Activated naive CD4-positive, alpha-beta T cell treated with anti-CD3 and anti-CD28 coated beads, Interleukin-2, amount 50 U/mL, for 16 hours (primary cell): Measurements from ENCODE around the gene TRIP12.
A peak's percentile ranks its signal among the peaks of the same experiment; 100 is the strongest.
"Not testable (repeated sequence)": the region's sequence is repeated elsewhere in the genome, so short reads cannot be mapped to it uniquely, and the experiment has no call there.

Source experiments
- DNase-seq: peaks from one replicate; pipeline ENCODE4 v3.0.0-alpha.2; 2020

The TRIP12 gene

DNA sequence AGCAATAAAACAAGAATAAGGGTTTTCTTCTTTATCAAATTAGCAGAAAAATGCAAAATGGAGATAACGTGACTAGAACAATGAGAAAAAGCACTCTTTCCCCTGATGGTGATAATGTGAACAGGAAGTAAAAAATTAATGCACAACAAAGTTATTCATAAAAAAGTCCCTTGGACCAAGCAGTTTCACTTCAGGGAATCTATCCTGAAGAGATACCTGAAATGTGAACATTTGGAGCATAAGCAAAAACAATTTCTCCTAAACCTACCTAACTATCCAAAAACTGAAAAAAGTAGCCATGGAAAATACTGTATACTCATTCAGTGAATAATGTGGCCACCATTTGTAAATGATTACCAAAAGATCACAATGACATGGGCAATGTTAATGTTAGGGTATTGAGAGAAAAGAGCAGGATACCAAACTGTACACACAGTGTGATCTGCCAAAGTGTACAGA, 48.7 kb downstream of the TRIP12 start:
- DNase-seq: no peak

DNA sequence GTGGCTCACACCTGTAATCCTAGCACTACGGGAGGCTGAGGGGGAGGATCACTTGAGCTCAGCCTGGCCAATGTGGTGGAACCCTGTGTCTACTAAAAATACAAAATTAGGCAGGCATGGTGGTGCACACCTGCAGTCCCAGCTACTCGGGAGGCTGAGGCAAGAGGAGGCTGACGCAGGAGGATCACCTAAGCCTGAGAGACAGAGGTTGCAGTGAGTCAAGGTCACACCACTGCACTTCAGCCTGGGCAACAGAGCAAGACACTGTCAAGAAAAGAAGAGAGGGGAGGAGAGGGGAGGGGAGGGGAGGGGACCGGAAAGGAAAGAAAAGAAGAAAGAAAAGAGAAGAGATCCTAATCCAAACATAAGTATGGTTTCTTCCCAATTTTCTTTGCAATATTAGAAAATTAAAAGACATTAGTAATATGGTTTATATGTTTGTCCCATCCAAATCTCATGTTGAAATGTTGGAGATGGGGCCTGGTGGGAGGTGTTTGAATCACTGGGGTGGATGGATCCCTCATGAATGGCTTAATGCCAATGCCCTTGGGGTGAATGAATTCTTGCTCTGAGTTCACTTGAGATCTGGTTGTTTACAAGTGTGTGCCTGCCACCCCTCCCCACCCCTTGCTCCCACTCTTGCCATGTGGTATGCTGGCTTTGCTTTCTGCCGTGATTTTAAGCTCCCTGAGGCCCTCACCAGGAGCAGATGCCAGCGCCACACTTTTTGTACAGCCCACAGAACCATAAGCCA, 50.7 kb downstream of the TRIP12 start:
- no peak for DNase-seq

DNA sequence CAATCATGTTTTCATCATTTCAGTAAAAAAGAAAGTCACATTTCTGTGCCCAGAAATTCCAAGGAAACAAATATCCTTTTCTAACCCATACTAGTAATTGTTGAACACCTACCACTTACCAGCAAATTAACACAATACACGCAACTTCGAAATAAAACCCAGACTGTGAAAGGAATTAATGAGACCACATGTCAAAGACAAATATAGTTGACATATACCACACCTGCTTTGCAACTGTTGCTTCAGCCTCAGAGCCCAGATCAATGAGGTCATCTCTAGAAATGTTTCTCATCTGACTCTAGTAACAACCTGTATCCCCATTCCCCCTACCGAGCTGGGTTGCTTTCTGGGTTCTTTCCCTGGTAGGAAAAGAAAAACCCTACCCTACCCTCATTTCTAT, 52.6 kb downstream of the TRIP12 start:
- no peak for DNase-seq

DNA sequence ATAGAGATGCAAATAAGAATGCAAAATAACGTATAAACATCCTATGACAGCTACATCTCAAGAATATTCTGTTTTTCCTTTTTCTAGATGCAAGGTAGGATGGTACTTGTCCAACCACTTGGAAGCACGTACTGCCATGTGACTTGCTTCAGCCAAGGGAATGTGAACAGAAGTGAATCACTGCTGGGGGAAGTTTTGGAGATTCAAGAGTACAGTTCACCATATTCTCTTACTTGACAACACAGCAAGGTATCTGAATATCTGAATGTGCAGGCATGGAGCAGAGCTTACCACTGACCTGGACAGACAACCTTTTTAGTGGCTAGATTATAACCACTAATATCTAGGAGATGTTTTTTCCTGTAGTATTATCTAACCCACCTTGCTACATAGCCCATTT, 53.0 kb downstream of the TRIP12 start:
- no peak for DNase-seq

DNA sequence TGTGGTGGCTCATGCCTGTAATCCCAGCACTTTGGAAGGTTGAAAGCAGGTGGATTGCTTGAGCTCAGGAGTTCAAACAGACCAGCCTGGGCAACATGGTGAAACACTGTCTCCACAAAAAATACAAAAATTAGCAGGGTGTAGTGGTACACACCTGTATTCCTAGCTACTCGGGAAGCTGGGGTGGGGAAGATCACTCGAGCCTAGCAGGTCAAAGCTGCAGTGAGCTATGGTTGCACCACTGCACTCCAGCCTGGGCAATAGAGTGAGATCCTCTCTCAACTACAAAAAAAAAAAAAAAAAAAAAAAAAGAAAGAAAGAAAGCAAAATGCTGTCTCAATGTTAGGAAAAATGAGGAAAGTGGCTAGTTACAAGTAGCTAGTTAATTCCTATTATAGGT, 56.8 kb downstream of the TRIP12 start:
- no peak for DNase-seq

DNA sequence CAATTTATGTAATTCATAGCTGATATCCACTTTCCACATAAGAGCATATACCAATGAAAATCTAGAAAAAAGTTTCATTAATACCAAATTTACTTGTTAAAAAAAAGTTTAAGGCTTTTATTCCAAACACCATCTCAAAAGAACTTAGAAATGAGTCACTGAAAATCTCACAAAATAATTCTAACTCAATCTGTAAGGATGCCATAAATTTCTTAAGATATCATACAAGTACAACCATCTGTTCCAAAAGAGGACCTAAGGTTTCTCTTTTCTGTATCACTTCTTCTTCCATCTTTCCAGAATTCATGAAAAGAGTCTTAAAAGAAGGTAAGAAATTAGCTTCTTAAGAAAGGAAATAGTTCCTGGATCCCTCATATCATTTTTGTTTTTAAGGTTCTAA, 60.4 kb downstream of the TRIP12 start:
- DNase-seq: no peak

DNA sequence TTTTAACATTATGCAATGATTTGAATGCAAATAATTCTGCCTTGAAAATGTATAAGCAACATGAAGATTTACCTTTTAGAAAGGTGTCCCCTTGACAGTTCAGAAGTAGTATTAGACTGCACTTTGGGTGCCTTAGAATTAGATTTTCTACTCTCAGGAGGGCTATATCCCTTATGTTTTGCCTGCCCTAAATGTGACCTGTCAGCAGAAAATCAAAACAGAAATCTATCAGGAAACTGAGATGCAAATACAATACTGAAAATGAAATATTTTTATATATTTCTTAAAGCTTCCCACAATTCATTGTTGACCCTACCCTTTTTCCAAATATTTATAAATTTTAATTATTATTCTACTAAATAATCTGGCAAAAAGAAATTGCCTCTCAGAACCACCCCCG, 61.5 kb downstream of the TRIP12 start:
- DNase-seq: no peak

DNA sequence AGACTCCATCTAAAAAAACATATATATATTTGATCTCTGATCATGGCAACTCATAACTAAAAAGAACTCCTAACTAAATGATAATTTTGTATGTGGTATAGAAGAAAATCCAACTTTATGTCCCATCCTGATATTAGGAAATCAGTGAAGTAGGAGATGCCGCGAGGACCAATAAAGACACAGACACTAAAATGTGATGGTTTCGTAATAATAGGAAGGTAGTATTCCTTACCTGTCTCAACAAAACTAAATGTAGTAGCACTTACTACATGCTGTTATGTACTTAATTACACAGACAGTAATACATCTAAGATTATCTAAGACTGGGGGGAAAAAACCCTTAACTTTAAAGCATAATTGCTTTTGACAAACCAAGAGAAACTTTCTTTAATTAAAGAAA, 63.5 kb downstream of the TRIP12 start:
- no peak for DNase-seq

DNA sequence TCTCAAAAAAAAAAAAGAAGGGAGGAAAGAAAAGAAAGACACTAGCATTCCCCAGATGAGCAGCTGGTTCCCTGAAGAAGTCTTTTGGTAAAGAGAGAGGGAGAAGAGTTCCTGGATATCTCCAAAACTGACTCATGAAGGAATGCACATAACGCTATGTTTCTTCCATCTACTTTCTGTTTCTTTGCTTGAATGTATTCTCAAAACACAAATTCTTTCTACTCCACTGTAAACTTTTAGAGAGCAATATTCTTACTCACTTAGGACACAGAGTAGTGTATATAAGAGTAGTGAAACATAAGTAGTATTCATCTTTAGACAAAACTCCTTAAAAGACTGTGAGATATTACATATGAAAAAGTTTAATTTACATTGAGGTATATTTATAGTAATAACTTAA, 64.2 kb downstream of the TRIP12 start:
- no peak for DNase-seq

DNA sequence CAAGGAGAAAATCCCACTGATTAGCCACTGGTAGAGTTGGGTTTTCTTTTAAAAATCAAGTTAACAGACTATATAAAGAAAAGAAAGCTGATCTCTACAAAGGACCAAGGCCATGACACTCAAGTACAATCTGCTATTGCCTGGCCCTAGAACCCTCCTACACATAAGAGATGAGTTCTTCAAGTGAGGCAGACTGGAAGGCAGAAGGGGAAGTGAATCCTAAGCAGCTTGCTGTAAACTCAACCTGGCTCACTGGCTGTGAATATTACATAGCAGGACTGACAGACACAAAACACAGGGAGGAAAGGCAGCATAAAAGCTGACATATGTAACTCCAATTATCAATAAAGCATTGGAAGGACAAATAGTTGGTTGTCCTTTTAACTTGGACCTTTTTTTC, 65.4 kb downstream of the TRIP12 start:
- DNase-seq: no peak

DNA sequence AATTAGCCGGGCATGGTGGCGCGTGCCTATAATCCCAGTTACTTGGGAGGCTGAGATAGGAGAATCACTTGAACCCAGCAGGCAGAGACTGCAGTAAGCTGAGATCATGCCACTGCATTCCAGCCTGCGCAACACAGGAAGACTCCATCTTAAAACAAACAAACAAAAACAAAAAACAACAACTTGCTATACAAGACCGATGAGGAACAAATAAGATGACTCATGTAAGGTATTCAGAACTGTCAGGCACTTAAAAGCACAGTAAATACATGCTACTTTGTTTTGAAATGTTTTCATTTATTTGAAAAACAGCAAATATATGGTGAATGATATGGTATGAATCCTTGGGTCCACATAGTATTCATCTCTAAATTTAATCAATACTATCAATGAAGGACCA, 66.7 kb downstream of the TRIP12 start:
- DNase-seq: no peak

DNA sequence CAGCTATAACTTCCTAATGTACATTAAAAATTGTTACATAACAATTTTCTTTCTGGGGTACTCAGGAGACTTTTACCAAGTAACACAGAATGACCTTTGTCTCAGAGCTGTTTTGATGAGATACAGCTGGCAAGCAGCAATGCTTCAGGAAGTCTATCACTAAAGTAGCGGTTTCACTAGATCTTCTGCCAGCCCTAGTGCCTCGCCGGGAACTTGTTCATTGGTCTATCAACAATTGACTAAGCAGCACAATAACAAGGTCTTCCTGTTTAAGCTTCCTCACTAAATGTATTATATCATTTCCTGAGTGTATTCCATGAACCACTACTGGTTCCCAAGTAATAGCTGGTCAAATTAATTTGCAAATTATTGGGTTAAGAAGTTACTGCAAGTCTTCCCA, 69.2 kb downstream of the TRIP12 start:
- DNase-seq: peak; percentile 34

DNA sequence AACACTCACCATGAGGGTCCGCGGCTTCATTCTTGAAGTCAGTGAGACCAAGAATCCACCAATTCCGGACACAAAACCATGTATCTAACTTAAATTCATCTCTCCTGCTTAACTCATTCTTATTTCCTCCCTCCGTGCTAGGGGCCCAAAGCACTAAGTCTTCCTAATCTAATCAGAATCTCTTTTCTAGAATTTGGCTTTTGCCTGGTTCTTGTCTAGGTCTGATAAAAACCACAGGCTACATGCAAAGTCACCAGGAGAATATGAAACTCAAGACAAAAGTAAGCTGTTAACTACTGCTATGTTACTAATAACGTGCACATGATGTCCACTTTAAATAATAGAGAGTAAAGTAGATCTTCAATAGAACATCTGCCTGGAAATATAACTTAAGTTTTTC, 69.9 kb downstream of the TRIP12 start:
- DNase-seq: no peak

DNA sequence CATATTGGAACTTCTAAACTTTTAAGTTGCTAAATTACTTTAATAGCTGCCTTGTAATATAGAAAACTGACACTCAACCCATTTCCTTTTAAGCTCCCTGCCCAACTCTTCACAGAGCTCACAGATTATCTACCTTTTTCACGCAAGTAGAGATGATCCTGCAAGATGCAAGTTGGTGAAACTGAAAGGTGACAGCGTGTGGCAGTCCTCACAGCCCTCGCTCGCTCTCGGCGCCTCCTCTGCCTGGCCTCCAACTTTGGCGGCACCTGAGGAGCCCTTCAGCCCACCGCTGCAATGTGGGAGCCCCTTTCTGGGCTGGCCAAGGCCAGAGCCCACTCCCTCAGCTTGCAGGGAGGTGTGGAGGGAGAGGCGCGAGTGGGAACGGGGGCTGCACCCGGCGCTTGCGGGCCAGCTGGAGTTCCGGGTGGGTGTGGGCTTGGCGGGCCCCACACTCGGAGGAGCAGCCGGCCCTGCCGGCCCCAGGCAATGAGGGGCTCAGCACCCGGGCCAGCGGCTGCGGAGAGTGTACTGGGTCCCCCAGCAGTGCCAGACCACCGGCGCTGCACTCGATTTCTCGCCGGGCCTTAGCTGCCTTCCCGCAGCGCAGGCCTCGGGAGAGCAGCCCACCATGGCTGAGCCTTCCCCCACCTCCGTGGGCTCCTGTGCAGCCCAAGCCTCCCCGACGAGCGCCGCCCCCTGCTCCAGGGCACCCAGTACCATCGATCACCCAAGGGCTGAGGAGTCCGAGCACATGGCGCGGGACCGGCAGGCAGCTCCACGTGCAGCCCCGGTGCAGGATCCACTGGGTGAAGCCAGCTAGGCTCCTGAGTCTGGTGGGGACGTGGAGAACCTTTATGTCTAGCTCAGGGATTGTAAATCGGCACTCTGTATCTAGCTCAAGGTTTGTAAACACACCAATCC, 71.2 kb downstream of the TRIP12 start:
- not testable (repeated sequence) for DNase-seq

DNA sequence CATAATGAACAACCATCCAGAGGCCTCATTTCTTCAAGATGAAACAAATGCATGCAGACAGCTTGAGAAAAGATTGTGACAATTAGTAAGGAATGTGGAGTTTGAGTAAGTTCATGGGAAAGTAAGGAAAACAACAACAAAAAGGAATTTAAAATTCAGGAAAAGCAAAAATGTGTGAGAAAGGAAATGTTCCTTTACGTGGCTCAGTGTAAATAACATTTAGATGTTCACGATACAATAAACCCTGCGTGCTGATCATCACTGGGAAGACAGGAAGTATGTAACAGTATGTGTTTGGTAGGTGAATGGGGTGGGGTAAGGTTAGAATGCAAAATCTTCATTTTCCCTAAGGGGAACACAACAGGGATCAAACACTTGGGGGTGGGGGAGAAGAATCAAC, 72.7 kb downstream of the TRIP12 start:
- no peak for DNase-seq

DNA sequence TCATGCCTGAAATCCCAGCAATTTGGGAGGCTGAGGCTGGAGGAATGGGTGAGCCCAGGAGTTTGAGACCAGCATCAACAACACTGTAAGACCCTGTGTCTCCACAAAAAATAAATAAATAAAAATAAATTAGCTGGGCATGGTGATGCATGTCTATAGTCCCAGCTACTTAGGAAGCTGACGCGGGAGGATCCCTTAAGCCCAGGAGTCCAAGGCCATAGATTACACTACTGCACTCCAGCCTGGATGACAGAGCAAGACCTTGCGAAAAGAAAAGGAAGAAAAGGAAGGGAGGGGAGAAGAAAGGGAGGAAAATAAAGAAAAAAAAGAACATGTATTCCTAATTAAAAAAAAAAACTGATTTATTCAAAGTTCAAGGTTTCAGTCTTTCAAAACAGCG, 78.2 kb downstream of the TRIP12 start:
- DNase-seq: no peak

DNA sequence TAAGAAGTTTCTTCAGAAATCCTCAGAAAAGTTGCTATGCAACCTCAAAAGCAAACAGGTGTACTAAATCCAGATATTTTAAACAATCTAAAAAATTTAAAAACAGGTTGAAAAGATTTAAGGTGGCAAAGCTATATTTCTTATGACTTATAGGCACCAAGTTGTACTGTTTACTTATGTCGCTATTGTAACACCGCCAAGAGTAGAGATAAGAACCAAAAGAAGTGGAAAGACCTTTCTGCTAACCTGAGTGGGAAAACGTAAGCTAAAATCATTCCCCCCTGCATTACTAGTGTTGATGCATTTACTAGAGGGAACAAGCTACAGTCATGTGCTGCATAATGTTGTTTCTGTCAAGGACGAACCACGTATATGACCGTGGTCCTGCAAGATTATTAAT, 83.1 kb downstream of the TRIP12 start:
- no peak for DNase-seq

DNA sequence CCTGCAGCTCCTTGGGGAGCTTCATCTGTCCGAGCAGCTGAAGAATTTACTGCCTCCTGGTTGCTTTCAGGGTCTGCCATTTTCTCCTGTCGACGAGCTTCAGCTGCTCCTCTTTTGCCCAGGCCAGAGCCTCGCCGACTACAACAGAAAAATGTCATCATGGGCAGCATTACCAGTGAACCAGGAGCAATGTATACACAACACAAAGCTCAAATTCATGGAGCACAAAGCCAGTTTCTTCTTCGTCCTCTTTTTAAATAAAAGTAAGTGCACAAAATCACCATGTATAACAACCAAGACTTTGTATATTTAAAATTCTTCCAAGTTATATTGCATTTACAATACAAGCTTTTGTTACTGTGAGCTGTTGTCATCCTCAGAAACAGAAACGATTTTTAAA, 85.0 kb downstream of the TRIP12 start:
- DNase-seq: no peak

DNA sequence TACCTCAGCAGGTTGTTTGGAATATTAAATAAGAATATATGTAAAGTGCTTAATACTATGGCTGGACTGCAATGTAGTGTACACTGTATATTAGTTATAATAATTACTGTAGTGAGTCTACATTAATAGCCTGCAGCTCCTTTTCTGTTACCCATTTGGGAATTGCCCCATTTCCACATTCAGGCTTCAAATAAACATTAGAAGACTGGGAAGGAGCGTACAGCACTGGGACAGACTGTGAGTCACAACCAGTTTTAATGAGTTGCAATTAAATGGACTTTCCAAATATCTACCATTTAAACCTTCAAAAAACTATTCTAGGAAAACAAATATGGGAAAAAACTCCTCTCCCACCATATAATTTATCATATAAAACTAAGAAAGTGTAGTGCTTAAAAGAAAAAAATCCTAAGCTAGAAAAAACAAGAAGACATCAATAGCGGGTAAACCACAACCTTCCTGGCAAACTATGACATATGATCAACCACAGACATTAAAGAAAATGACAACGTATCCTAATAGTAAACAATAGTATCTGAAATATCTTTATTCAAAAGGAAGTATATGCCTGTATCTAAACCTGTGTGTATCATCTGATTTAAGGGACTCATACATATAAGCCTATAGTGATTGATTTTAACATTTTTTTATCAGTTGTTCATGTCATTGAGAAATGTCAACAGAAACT, 86.1 kb downstream of the TRIP12 start:
- no peak for DNase-seq

DNA sequence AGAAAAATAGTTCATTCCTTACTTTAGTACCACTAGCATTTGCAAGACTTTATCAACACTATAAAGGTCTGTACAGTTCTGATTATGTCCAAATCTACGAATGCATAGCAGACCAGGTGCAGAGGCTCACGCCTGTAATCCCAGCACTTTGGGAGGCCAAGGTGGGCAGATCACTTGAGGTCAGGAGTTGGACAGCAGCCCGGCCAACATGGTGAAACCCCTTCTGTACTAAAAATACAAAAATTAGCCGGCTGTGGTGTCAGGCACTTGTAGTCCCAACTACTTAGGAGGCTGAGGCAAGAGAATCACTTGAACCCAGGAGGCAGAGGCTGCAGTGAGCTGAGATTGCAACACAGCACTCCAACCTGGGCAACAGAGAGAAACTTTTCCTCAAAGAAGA, 87.4 kb downstream of the TRIP12 start:
- DNase-seq: not testable (repeated sequence)

DNA sequence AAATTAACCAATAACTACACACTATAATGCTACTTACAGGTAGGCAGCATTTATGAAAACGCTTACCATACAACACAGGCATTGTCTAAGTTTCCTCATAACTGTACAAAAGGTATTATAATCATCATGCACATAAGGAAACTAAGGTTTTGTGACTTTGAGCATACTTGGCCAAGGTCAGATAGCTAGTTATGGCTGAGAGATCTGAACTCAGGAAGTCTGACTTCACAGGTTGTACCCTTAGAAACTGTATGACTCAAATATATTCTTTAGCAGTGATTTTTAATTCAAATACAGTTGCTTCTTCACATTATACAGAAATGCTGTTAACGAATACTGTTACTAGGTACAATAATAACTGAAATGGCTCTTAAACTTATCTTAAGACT, 89.3 kb downstream of the TRIP12 start:
- no peak for DNase-seq

DNA sequence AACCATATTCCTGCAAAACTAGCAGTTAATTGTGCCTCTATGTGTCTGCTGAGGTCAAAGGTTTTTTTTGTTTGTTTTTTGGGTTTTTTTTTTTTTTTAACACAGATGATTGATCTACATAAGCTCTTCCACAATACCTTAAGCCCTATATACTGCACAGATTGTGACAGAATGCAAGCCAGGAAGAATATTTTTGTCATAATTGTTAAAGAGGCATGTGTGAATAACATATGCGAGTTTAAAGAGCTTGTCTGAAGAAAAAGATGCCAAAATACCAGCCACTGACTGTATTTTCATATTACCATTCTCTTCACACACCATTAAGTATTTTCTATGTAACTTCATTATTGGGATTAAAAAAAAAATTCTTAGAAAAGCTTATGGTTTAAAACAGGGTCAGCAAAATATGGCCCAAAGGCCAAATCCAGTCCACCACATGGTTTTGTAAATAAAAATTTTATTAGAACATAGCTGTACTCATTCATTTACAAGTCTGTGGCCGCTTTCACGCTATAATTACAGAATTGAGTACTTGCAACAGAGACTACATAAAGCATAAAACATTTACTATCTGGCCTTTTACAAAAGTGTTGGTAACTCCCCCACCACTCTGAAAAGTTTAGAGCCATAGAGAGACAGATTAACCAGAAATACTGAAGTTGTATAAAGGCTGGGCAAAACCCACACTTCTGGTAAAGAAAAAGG, 89.9 kb downstream of the TRIP12 start:
- no peak for DNase-seq

DNA sequence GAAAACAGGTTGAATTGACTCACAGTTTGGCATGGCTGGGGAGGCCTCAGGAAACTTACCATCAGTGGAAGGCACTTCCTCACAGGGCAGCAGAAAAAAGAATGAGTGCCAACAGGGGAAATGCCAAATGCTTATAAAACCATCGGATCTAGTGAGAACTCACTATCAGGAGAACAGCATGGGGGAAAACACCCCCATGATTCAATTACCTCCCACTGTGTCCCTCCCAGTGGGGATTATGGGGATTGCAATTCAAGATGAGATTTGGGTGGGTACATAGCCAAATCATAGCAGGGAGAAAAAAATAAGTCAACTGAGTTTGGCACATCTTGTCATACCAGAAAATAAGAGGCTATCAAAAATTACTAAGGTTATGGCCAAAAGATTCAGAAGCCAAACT, 96.3 kb downstream of the TRIP12 start:
- no peak for DNase-seq
